Stimulated activated naive CD8-positive, alpha-beta T cell treated with anti-CD3 and anti-CD28 coated beads, Interleukin-15, Interleukin-2, amounts not matched to agents 100 U/mL and 50 U/mL, for 24 hours (primary cell): ENCODE results near the gene PCNX1.

Source experiments
- ATAC-seq: fragments of 150-1000 bp; cut with Tn5 transposase; one replicate; pipeline ENCODE4 v1.10.0; 2021
- DNase-seq: peaks from one replicate; pipeline ENCODE4 v3.0.0; 2021

PCNX1 gene

GRCh38 chr14:71078500-71078899 is 171.2 kb downstream of the PCNX1 start:
- no peak for ATAC-seq
- no peak for DNase-seq

DNA sequence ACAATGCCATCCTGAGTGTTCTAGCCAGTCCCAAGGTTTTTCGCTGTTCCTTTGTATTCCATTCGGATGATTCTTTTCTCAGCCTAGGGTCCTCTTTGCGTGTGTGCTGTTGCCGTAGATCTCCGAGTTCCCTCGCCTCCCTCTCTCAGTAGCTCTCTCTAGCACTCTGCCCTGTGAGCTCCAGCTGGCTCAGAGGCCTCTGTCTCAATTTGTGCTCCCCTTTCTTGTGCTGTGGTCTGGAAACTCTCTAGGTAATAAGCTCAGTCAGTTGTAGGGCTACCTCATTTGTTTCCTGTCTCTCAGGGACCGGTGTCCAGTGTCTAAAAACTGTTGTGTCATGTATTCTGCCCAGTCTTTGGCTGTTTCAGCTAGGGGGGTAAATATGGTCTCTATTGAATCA is 179.3 kb downstream of the PCNX1 start:
- no peak for ATAC-seq
- no peak for DNase-seq

DNA sequence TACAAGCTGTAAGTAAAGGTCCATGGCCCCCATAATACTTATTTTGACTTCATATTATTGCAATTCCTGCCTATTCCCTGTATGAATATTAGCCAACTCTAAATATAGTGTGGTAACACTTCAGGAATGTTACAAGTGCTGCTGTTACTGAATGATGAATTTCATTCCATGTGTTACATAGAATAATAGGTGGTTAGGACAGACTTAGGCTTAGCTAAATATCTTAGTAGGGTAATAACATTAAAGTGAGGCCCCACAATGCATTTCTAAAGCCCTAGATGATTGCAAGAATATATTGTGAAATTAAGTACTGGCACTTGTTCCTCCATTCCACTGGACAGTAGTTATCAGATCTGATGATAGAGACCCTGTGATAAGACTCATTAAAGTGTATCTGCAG is 182.7 kb downstream of the PCNX1 start:
- no peak for ATAC-seq
- no peak for DNase-seq

- DNase-seq = no peak
- no peak for ATAC-seq
Measured at GRCh38 chr14:71094722-71095121, 187.5 kb downstream of the PCNX1 start.

- DNase-seq (no peak), ATAC-seq (no peak)
Measured at GRCh38 chr14:71096947-71097346, 189.7 kb downstream of the PCNX1 start.

DNA sequence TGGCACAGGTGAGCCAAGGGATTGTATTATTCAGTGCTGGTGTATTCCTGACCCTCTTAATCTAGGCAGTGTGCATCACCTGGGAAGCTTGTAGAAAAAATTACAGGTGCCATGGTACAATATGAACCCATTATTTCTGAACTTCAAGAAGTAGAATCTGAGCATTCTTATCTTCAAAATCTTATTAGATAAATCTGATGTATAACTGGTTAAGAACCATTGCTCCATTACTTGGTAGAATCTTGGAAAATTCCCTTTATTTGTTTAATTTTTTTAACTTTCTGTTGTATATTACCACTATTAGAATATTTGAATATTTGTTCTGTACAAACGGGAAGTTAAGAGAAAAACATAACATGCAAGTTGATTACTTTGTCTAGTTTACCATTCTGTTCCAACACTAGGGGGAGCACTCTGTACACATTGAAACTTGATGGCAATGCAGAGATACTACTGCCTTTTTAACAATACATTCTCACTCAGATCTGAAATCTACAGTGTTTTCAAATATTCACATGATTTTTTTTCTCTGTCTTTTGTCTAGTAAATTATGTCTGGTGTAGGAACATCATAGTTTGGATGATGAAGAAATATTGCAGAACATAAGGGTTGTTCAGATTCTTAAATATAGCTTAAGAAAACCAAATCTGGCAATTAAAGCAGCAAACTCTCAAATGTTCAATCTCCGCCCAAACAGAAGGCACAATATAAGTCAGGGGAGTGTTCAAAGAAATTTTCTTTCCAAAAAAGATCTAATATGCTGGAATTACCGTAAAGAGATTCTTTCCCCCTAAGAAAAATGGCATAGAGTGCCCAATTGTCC is 196.6 kb downstream of the PCNX1 start:
- no peak for DNase-seq
- no peak for ATAC-seq

DNA sequence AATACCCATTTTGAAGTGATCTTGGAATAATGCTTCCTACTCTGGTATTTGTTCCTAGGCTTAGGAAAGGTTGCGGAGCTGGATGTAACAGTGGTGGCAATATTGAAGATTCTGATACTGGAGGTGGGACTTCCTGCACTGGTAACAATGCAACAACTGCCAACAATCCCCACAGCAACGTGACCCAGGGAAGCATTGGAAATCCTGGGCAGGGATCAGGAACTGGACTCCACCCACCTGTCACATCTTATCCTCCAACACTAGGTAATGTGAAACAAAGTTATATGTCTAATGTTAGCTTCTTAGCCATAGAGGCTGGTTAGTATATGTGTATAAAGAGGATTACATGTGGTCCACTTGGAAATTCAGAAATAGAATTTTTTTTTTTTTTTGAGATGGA is 197.9 kb downstream of the PCNX1 start:
- no peak for DNase-seq
- ATAC-seq = no peak

DNA sequence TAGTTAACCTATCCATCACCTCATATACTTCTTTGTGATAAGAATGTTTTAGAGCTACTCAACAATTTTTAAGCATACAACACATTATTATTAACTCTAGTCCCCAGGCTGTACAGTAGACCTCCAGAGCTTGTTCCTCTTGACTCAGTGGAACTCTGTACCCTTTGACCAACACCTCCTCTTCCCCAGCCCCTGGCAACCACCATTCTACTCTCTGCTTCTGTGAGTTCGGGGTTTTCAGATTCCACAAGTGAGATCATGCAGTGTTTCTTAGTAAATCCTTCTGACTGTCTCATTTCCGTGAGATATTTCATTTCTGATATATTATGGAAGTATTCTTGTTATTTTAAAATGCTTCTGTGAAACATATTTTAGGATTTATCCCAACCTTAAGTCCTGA is 200.7 kb downstream of the PCNX1 start:
- ATAC-seq (peak; percentile 61), DNase-seq (no peak)

GRCh38 chr14:71108398-71109119 is 201.3 kb downstream of the PCNX1 start:
- DNase-seq (no peak), ATAC-seq (no peak)

GRCh38 chr14:71113376-71113775 is 206.1 kb downstream of the PCNX1 start:
- no peak for DNase-seq
- ATAC-seq = no peak

DNA sequence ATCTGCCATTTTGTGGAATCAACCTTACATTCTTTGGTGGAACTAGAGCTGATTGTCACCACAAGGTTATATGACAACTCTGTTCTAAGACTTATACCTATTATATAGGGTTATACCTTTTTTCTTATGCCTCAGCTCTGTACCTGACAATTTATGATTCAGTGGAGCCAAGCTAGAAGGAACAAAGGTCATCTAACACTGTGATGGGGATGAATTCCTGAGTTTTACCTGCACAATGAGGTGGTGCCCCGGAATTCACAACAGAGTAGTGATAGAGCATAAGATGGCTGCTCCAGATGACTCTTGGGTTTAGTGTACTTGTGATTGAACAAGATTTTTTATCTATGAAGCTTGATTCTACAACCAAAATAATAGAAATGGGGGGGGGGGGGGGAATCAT is 207.3 kb downstream of the PCNX1 start:
- ATAC-seq (no peak), DNase-seq (no peak)

- no peak for ATAC-seq
- no peak for DNase-seq
Measured at GRCh38 chr14:71115306-71115705, 208.0 kb downstream of the PCNX1 start.

DNA sequence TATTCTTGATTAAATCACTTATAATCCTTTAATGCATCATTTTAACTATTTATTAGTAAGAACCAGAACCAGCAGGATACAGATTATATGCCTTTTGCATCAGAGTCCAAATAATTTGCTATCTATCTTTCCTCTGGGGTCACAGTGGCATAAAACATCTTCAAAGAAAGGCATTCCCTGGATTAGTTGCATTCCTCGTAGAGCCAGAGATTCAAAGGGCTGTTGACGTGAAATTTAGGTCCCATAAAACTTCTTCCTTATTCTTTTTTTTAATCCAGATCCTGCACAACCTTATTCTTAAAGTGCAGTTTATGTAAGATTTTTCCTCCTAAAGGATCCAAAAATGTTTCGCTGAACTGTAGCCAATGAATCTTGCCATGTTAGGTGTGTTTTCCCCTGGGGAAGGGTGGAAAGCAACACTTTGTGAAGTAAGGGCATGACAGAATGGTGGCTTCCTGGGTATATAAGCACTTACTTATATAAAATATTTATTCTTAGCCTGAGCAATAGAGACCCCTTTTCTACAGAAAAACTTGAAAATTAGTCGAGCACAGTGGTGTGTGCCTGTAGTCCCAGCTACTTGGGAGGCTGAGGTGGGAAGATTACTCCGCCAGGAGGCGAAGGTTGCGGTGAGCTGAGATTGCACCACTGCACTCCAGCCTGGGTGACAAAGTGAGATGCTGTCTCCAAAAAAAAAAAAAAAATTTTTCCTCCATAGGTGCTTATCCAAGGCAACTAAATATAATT is 208.7 kb downstream of the PCNX1 start:
- DNase-seq (no peak), ATAC-seq (no peak)

DNA sequence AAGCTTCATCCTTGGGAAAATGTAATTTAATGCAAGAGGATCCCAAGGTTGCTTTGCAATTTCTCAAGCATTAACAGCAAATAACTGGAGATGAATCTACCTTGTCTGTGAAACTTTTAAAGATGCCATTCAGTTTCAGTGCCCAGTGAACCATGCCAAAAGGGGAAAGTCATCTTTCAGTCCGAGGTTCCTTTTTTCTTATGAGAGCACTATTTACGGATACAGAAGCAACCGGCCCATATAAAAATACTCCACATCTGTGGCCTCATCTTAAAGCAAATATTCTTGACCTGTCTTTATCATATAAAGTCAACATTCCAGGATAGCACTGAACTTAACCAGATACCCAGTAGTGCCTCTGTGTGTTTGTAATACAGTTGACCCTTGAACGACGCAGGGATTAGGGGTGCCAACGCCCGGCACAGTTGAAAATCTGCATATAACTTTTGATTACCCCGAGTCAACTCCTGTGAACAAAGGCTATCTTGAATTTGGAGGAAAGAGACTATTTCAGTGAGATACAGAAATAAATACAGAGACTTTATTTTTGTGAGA is 209.4 kb downstream of the PCNX1 start:
- no peak for ATAC-seq
- no peak for DNase-seq

- ATAC-seq (no peak), DNase-seq (no peak)
Measured at GRCh38 chr14:71117839-71118743, 210.8 kb downstream of the PCNX1 start.

- DNase-seq (no peak), ATAC-seq (peak; percentile 91)
Measured at GRCh38 chr14:71119075-71119474, 211.8 kb downstream of the PCNX1 start.

- no peak for ATAC-seq
- DNase-seq = no peak
Measured at GRCh38 chr14:71119832-71120231, 212.6 kb downstream of the PCNX1 start.

- ATAC-seq = no peak
- no peak for DNase-seq
Measured at GRCh38 chr14:71121001-71121400, 213.7 kb downstream of the PCNX1 start.

DNA sequence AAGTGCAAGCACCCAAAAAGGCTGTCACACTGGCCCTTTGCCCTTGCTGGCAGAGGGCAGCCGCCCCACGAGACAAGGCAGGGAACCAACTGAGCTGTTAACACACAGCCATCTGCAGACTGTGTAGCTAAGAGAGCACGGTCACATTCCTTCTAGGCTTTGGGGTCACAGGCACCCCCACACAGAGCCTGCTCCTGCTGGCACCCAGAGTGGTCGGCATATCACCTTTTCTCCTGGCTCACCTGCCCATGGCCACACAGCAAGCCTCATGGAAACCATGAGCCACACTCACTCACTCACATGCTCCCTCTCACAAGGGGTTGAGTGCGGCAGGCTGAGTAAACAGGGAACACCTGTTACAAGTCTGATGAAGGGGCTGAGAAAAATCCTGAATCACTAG is 214.5 kb downstream of the PCNX1 start:
- no peak for ATAC-seq
- no peak for DNase-seq

GRCh38 chr14:71122866-71123565 is 215.8 kb downstream of the PCNX1 start:
- no peak for ATAC-seq
- DNase-seq = no peak

GRCh38 chr14:71123579-71124135 is 216.4 kb downstream of the PCNX1 start:
- ATAC-seq (no peak), DNase-seq (no peak)
